ENCODE measurements around the gene HYCC2.

The HYCC2 gene

DNA sequence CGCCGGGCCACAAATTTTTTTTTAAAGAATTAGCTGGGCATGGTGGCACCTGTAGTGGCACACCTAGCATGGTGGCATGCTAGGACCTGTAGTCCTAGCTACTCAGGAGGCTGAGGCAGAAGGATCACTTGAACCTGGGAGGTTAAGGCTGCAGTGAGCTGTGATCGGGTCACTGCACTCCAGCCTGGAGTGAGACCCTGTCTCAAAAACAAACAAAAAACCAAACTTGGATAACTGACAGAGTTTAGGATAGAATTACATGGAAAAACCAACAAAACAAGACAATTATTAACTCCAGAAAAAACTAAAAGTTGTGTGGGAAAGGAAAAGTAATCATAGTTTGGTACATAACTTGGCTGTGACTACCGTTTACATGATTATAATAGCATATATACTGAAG is 42.9 kb upstream of the HYCC2 start:
- Histone ChIP-seq H3K9me3 (ENCODE audit: low read depth, low read length) (no peaks in the 10 kb centered on the region), H3K27ac (no peak overlapping the region), H3K36me3 (ENCODE audit: insufficient read depth, low read length) (no peaks in the 10 kb centered on the region), H3K4me3 (no peak overlapping the region), H3K9ac (ENCODE audit: insufficient read length) (no peak overlapping the region)
- DNase-seq (ENCODE audit: low read depth, low spot score): no peak
- TF ChIP-seq POLR2AphosphoS5 (IDR thresholded peaks at IDR 0.05; ENCODE audit: borderline replicate concordance, low read depth, low read length) (no peak), FOXP2 (optimal IDR thresholded peaks at IDR 0.05; ENCODE audit: control extremely low read depth, extremely low read length, insufficient read depth) (no peak), EZH2 (IDR thresholded peaks at IDR 0.05) (no peak)

DNA sequence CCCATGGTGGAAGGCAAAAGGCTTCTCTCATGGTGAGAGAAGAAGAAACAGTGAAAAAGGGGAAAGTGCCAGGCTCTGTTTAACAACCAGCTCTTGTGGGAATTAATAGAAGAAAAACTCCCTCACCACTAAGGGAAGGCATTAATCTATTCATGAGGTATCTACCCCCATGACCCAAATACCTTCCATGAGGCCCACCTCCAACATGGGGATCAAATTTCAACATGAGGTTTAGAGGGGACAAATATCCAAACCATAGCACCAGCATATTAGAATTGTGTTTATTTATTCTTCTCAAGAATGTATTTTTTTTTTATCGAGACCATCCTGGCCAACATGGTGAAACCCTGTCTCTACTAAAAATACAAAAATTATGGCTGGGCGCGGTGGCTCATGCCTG is 39.6 kb upstream of the HYCC2 start:
- Histone ChIP-seq H3K9ac (ENCODE audit: insufficient read length) (no peak overlapping the region), H3K9me3 (ENCODE audit: low read depth, low read length) (no peaks in the 10 kb centered on the region), H3K36me3 (ENCODE audit: insufficient read depth, low read length) (no peaks in the 10 kb centered on the region), H3K27ac (no peak overlapping the region), H3K4me3 (no peak overlapping the region)
- no peak for DNase-seq (ENCODE audit: low read depth, low spot score)
- no peak for TF ChIP-seq FOXP2 (optimal IDR thresholded peaks at IDR 0.05; ENCODE audit: control extremely low read depth, extremely low read length, insufficient read depth)
- TF ChIP-seq EZH2 (IDR thresholded peaks at IDR 0.05): no peak
- TF ChIP-seq POLR2AphosphoS5 (IDR thresholded peaks at IDR 0.05; ENCODE audit: borderline replicate concordance, low read depth, low read length): no peak

DNA sequence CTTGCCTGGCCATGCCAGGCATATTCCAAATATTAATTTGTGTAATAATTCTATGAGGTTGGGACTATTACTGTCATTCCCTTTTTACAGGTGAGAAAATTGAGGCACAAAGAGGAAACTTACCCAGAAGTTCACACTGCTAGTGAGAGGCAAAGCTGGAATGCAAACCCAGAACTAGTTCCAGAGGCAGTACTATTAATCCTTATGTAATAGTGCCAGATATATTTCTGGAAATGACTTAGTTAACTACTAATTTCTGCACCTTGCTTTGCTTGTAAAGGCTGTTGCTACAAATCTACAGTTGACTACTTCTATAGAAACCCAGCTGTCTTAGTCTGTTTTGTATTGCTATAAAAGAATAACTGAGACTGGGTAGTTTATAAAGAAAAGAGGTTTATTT is 39.1 kb upstream of the HYCC2 start:
- H3K36me3 ChIP-seq (ENCODE audit: insufficient read depth, low read length): no peaks in the 10 kb centered on the region
- TF ChIP-seq EZH2 (IDR thresholded peaks at IDR 0.05): no peak
- TF ChIP-seq FOXP2 (optimal IDR thresholded peaks at IDR 0.05; ENCODE audit: control extremely low read depth, extremely low read length, insufficient read depth): no peak
- TF ChIP-seq POLR2AphosphoS5 (IDR thresholded peaks at IDR 0.05; ENCODE audit: borderline replicate concordance, low read depth, low read length): no peak
- no peak overlapping the region for H3K27ac ChIP-seq
- H3K4me3 ChIP-seq: no peak overlapping the region
- no peak overlapping the region for H3K9ac ChIP-seq (ENCODE audit: insufficient read length)
- H3K9me3 ChIP-seq (ENCODE audit: low read depth, low read length): no peaks in the 10 kb centered on the region
- DNase-seq (ENCODE audit: low read depth, low spot score): no peak

DNA sequence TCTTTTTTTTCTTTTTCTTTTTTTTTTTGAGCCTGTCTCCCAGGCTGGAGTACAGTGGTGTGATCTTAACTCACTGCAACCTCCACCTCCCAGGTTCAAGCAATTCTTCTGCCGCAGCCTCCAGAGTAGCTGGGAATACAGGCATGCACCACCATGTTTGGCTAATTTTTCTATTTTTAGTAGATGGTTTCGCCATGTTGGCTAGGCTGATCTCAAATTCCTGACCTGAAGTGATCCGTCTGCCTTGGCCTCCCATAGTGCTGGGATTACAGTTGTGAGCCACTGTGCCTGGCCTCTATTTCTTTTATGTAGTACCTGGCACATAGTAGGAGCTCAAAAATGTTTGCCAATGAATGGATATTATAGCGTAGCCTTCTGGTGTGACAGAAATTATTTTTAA is 37.7 kb upstream of the HYCC2 start:
- Histone ChIP-seq H3K36me3 (ENCODE audit: insufficient read depth, low read length) (no peaks in the 10 kb centered on the region), H3K27ac (no peak overlapping the region), H3K9ac (ENCODE audit: insufficient read length) (no peak overlapping the region), H3K9me3 (ENCODE audit: low read depth, low read length) (no peaks in the 10 kb centered on the region), H3K4me3 (no peak overlapping the region)
- no peak for DNase-seq (ENCODE audit: low read depth, low spot score)
- TF ChIP-seq EZH2 (IDR thresholded peaks at IDR 0.05) (no peak), POLR2AphosphoS5 (IDR thresholded peaks at IDR 0.05; ENCODE audit: borderline replicate concordance, low read depth, low read length) (no peak), FOXP2 (optimal IDR thresholded peaks at IDR 0.05; ENCODE audit: control extremely low read depth, extremely low read length, insufficient read depth) (no peak)

DNA sequence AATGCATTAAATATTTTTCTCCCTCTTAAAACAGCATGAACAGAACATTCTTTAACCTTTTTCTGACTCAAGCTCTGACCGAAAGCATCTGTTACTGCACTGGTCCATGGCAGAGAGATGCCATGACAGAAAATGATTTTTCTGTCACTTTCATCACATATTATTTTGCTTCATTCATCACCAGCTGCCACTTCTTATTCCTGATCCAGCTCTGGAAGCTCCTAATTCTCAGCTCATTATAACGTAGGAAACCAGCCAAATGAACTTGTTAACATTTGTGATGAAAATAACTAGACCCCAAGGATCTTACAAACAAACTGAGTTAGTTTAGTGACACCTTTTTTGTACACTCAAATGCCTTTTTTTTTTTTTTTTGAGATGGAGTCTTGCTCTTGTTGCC is 36.9 kb upstream of the HYCC2 start:
- H3K4me3 ChIP-seq: no peak overlapping the region
- no peak for DNase-seq (ENCODE audit: low read depth, low spot score)
- no peaks in the 10 kb centered on the region for H3K9me3 ChIP-seq (ENCODE audit: low read depth, low read length)
- no peak for TF ChIP-seq EZH2 (IDR thresholded peaks at IDR 0.05)
- H3K9ac ChIP-seq (ENCODE audit: insufficient read length): no peak overlapping the region
- H3K36me3 ChIP-seq (ENCODE audit: insufficient read depth, low read length): no peaks in the 10 kb centered on the region
- no peak overlapping the region for H3K27ac ChIP-seq

DNA sequence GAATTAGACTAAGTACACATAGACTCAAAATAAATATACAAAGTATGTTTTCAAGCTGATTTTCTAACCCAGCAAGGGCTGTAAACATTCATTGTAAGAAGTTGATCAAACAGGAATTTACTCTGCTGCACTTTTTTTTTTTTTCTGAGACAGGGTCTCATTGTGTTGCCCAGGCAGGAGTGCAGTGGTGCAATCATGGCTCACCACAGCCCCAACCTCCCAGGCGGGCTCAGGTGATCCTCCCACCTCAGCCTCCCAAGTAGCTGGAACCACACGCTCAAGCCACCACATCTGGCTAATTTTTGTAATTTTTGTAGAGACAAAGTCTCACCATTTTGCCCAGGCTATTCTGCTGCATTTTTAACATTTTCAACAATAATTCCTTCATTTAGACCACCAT is 36.2 kb upstream of the HYCC2 start:
- Histone ChIP-seq H3K27ac (no peak overlapping the region), H3K4me3 (no peak overlapping the region), H3K36me3 (ENCODE audit: insufficient read depth, low read length) (no peaks in the 10 kb centered on the region), H3K9me3 (ENCODE audit: low read depth, low read length) (no peaks in the 10 kb centered on the region), H3K9ac (ENCODE audit: insufficient read length) (no peak overlapping the region)
- no peak for TF ChIP-seq FOXP2 (optimal IDR thresholded peaks at IDR 0.05; ENCODE audit: control extremely low read depth, extremely low read length, insufficient read depth)
- no peak for TF ChIP-seq EZH2 (IDR thresholded peaks at IDR 0.05)
- TF ChIP-seq POLR2AphosphoS5 (IDR thresholded peaks at IDR 0.05; ENCODE audit: borderline replicate concordance, low read depth, low read length): no peak
- no peak for DNase-seq (ENCODE audit: low read depth, low spot score)

DNA sequence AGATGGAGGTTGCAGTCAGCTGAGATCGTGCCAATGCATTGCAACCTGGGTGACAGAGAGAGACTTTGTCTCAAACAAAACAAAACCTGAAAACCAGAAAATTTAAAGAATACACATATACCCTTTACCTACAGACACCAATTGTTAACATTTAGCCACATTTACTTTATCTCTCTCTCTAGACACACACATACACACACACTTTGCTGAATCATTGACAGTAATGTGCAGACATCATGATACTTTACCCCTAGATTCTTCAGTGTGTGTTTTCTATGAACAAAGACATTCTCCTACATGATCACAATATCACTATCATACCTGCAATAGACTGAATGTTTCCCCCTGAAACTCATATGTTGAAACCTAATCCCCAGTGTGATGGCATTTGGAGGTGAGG is 34.3 kb upstream of the HYCC2 start:
- no peak overlapping the region for H3K4me3 ChIP-seq
- H3K9me3 ChIP-seq (ENCODE audit: low read depth, low read length): no peaks in the 10 kb centered on the region
- no peak for TF ChIP-seq POLR2AphosphoS5 (IDR thresholded peaks at IDR 0.05; ENCODE audit: borderline replicate concordance, low read depth, low read length)
- no peak for DNase-seq (ENCODE audit: low read depth, low spot score)
- H3K36me3 ChIP-seq (ENCODE audit: insufficient read depth, low read length): no peaks in the 10 kb centered on the region
- no peak overlapping the region for H3K27ac ChIP-seq
- H3K9ac ChIP-seq (ENCODE audit: insufficient read length): no peak overlapping the region

DNA sequence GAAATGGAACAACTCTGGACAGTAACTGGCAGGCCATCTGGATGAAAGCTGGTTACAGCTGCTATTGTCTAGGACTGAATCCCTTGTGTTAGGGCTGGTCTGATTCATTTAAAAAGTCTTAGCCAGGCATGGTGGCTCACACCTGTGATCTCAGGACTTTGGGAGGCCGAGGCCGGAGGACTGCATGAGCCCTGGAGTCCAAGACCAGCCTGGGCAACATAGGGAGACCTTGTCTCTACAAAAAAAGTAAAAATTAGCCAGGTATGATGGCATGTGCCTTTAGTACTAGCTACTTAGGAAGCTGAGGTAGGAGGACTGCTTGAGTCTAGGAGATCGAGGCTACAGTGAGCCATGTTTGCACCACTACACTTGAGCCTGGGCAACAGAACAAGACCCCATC is 29.0 kb upstream of the HYCC2 start:
- no peak overlapping the region for H3K4me3 ChIP-seq
- H3K9ac ChIP-seq (ENCODE audit: insufficient read length): no peak overlapping the region
- no peaks in the 10 kb centered on the region for H3K9me3 ChIP-seq (ENCODE audit: low read depth, low read length)
- no peak overlapping the region for H3K27ac ChIP-seq
- DNase-seq (ENCODE audit: low read depth, low spot score): no peak
- no peaks in the 10 kb centered on the region for H3K36me3 ChIP-seq (ENCODE audit: insufficient read depth, low read length)
- TF ChIP-seq POLR2AphosphoS5 (IDR thresholded peaks at IDR 0.05; ENCODE audit: borderline replicate concordance, low read depth, low read length) (no peak), EZH2 (IDR thresholded peaks at IDR 0.05) (no peak), FOXP2 (optimal IDR thresholded peaks at IDR 0.05; ENCODE audit: control extremely low read depth, extremely low read length, insufficient read depth) (no peak)

DNA sequence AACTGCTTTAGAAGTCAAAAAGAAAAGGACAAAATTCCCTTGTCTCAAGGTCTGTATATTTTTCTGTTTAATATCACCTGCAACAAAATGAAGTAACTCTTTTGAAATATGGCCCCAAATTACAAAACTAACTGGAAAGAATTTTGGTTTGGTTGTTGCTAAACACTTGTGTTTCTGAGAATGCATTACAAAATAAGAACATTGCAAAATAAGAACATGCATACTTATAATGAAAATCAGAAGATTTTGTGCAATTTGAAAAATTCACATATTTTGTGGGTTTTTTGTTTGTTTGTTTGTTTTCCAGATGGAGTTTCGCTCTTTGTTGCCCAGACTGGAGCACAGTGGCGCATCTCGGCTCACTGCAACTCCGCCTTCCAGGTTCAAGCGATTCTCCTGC is 22.1 kb upstream of the HYCC2 start:
- TF ChIP-seq FOXP2 (optimal IDR thresholded peaks at IDR 0.05; ENCODE audit: control extremely low read depth, extremely low read length, insufficient read depth) (no peak), POLR2AphosphoS5 (IDR thresholded peaks at IDR 0.05; ENCODE audit: borderline replicate concordance, low read depth, low read length) (no peak), EZH2 (IDR thresholded peaks at IDR 0.05) (no peak)
- DNase-seq (ENCODE audit: low read depth, low spot score): no peak
- no peak overlapping the region for H3K4me3 ChIP-seq
- no peaks in the 10 kb centered on the region for H3K9me3 ChIP-seq (ENCODE audit: low read depth, low read length)
- no peak overlapping the region for H3K9ac ChIP-seq (ENCODE audit: insufficient read length)
- H3K27ac ChIP-seq: no peak overlapping the region
- no peaks in the 10 kb centered on the region; the same call in 1 of the 2 replicates for H3K36me3 ChIP-seq (ENCODE audit: insufficient read depth, low read length)
